ENCODE results near the gene NF2. TPM values are rescaled to one million over a fixed set of nuclear protein-coding genes. Genes with fewer than 3 reads are reported as not detected.

NF2 gene
- total RNA-seq, 1 experiment from 2014 or later, result 50.9 TPM

- H2BK5ac ChIP-seq (ENCODE audit: insufficient read length, low read length), result no peak overlapping the region
- no peaks in the 10 kb centered on the region for H3K9me3 ChIP-seq (ENCODE audit: control insufficient read depth, low read depth, low read length)
- H3K56ac ChIP-seq (ENCODE audit: insufficient read length, low read depth, low read length), result no peak overlapping the region
- Mint-ChIP-seq H3K36me3 (ENCODE audit: insufficient read depth in 1 of 3, low read depth in 3 of 3) (no peaks in the 10 kb centered on the region), H3K27ac (no peak overlapping the region), H3K4me1 (peaks cover 7 to 17% of the 10 kb centered on the region in 2 experiments), H3K4me3 (no peak overlapping the region), H3K9me3 (no peaks in the 10 kb centered on the region), H3K27me3 (ENCODE audit: low read depth) (peaks cover 86% of the 10 kb centered on the region)
- H3K9ac ChIP-seq (ENCODE audit: extremely low read depth, insufficient read length, low read length), result no peak overlapping the region
- no peak overlapping the region for H3T11ph ChIP-seq (ENCODE audit: low read length)
- no peak overlapping the region for H2AK5ac ChIP-seq (ENCODE audit: insufficient read length, low read length)
- H3K4ac ChIP-seq (ENCODE audit: low read depth, low read length), result no peak overlapping the region
- H4K8ac ChIP-seq (replicated peaks; ENCODE audit: insufficient read length, low read depth, low read length), result no peak overlapping the region
- WGBS (ENCODE audit: extremely low coverage, insufficient read length, low lambda C conversion rate), result no CpG with 5 or more reads among the region's 15 CpGs
- H3K79me2 ChIP-seq (ENCODE audit: insufficient read depth, low read length), result no peaks in the 10 kb centered on the region
- no peak overlapping the region for H2BK12ac ChIP-seq (ENCODE audit: insufficient read length, low read depth, low read length)
- no peak overlapping the region for H2BK20ac ChIP-seq (ENCODE audit: low read depth, low read length, poor library complexity, severe bottlenecking)
- no peaks in the 10 kb centered on the region for H3K79me1 ChIP-seq (ENCODE audit: insufficient read depth, low read depth, low read length, poor library complexity, severe bottlenecking)
- no peak overlapping the region; the same call in 1 of the 2 replicates for H3K14ac ChIP-seq (ENCODE audit: insufficient read depth, low read length)
- H2AFZ ChIP-seq (ENCODE audit: low read length), result no peak overlapping the region
- no peak for DNase-seq
- no peaks in the 10 kb centered on the region for H3K23me2 ChIP-seq (ENCODE audit: insufficient read length, low read depth, low read length, poor library complexity, severe bottlenecking)
- H3K27me3 ChIP-seq (ENCODE audit: insufficient read depth, low read length), result no peaks in the 10 kb centered on the region; the same call in 1 of the 2 replicates
- no peaks in the 10 kb centered on the region for H4K20me1 ChIP-seq (ENCODE audit: control insufficient read depth, insufficient read depth, insufficient read length)
- H2BK15ac ChIP-seq (ENCODE audit: low read depth, low read length), result no peak overlapping the region
- no peak overlapping the region for H2BK120ac ChIP-seq (ENCODE audit: low read depth, low read length, poor library complexity, severe bottlenecking)
- no peaks in the 10 kb centered on the region; the same call in 1 of the 2 replicates for H3K4me1 ChIP-seq (ENCODE audit: insufficient read depth, low read length)
- H3K23ac ChIP-seq (ENCODE audit: insufficient read length, low read depth, low read length), result no peak overlapping the region
- H3K27ac ChIP-seq (ENCODE audit: insufficient read length, low read depth, low read length), result no peak overlapping the region
- H3K18ac ChIP-seq (ENCODE audit: insufficient read length, low read depth, low read length), result no peak overlapping the region
- no peak overlapping the region for H4K5ac ChIP-seq (ENCODE audit: insufficient read length, low read depth, low read length)
- TF ChIP-seq CTCF (conservative IDR thresholded peaks at IDR 0.05), result no peak
- no peak overlapping the region for H4K91ac ChIP-seq (ENCODE audit: insufficient read length, low read depth, low read length)
- no peak overlapping the region for H3K4me2 ChIP-seq (ENCODE audit: insufficient read depth, insufficient read length, low read length)
These were observed 106.8 kb downstream of the NF2 start for GRCh38 chr22:29710193-29710592.

Measured in H9 (cell line).